NCI-H1417 (cell line): ENCODE data around the gene GOLGA8K.
"Not testable (repeated sequence)": the region's sequence is repeated elsewhere in the genome, so short reads cannot be mapped to it uniquely, and the experiment has no call there.

Experiments used
- DNase-seq, 3 experiments: peaks; one replicate each; lab custom pipeline; 2025; lab: John Stamatoyannopoulos, UW

The GOLGA8K gene

GRCh38 chr15:32352748-32353147, 50.3 kb downstream of the GOLGA8K start:
- not testable (repeated sequence) for DNase-seq

GRCh38 chr15:32350563-32351220, 52.4 kb downstream of the GOLGA8K start:
- not testable (repeated sequence) for DNase-seq

- not testable (repeated sequence) for DNase-seq
These were observed 56.1 kb downstream of the GOLGA8K start for GRCh38 chr15:32347037-32347436.

- not testable (repeated sequence) for DNase-seq
These were observed 57.0 kb downstream of the GOLGA8K start for GRCh38 chr15:32345978-32346547.

GRCh38 chr15:32343921-32344320, 59.2 kb downstream of the GOLGA8K start:
- not testable (repeated sequence) for DNase-seq
